Glutamatergic neuron (in vitro differentiated cells): Measurements from ENCODE around the gene INKA2. TPM values are rescaled to one million over a fixed set of nuclear protein-coding genes. Genes with fewer than 3 reads are reported as not detected.

Experiments used
- DNase-seq: peaks from one replicate; pipeline ENCODE4 v3.0.0; 2022
- H3K27ac Mint-ChIP-seq: one replicate; pipeline ENCODE4 v1.8.0; 2020; ENCODE audit warnings: mild to moderate bottlenecking, mixed read lengths, inconsistent platforms; ENCODE audit not compliant: unreplicated experiment
- H3K27me3 Mint-ChIP-seq: one replicate; pipeline ENCODE4 v1.8.0; 2020; ENCODE audit warnings: mild to moderate bottlenecking, moderate library complexity, mixed read lengths, inconsistent platforms; ENCODE audit not compliant: unreplicated experiment
- H3K36me3 Mint-ChIP-seq: one replicate; pipeline ENCODE4 v1.8.0; 2020; ENCODE audit warnings: mild to moderate bottlenecking, mixed read lengths, inconsistent platforms; ENCODE audit not compliant: unreplicated experiment
- H3K4me1 Mint-ChIP-seq: one replicate; pipeline ENCODE4 v1.8.0; 2020; ENCODE audit warnings: mild to moderate bottlenecking, low read depth, mixed read lengths, inconsistent platforms; ENCODE audit not compliant: unreplicated experiment
- H3K4me3 Mint-ChIP-seq: one replicate; pipeline ENCODE4 v1.8.0; 2020; ENCODE audit warnings: mild to moderate bottlenecking, mixed read lengths, inconsistent platforms; ENCODE audit not compliant: unreplicated experiment
- H3K9me3 Mint-ChIP-seq: one replicate; pipeline ENCODE4 v1.8.0; 2020; ENCODE audit warnings: mild to moderate bottlenecking, moderate library complexity, mixed read lengths, inconsistent platforms; ENCODE audit not compliant: unreplicated experiment
- total RNA-seq: library from RNA; stranded (reverse); fragmentation: NEBNext Ultra II Directional; extraction: Animal tissue kit (Norgen Biotek cat#: 25700); gene quantifications from one replicate; pipeline ENCODE4 v1.2.1, GENCODE V29; 2021; ENCODE audit not compliant: unreplicated experiment
- TF ChIP-seq, protein P1 (sequence below): fragments of 200-600 bp; sonication (generic); IDR thresholded peaks from one replicate; pipeline ENCODE4 v1.5.0; 2021; ENCODE audit not compliant: partially characterized antibody, unreplicated experiment

The INKA2 gene
- total RNA-seq, 1 donor from 2014 or later, result 112 TPM

DNA sequence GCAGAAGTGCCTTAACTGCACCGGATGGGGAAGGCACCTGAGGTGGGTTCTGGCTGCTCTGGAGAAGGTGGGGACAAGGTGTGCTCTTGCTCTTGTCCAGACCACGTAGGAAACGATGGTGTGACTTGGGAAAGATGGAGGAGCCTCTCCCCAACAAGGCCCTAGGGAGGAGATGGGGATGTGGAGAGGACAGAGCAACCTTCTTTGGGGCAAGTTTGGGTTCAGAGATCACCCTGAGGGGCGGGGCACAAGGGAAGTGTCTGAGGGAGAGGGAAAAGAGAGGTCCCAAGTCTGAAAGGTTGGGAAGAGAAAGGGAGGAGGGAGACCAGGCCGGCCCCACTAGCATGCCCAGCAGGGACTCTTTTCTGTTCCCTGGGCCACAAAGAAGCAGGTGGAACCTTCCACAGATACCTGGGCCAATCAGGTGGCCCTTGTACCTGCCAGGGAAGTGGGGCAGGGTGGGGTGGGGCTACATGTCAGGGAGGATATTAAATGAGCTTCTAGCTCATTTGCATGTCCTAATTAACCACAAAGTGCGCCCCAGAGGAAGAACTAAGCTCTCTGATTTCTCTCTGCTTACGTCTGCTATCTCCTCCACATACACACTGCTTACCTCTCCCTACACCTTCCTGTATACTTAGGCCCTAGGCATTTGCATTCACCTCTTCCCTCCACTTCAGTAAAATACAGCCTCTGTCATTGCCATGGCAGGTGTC is 15.9 kb downstream of the INKA2 start:
- Mint-ChIP-seq H3K9me3 (peaks cover 36% of the 10 kb centered on the region), H3K4me1 (peaks cover 70% of the 10 kb centered on the region), H3K36me3 (peaks cover 3% of the 10 kb centered on the region), H3K27me3 (peaks cover 29% of the 10 kb centered on the region), H3K4me3 (peak overlapping the region; percentile 2), H3K27ac (peak overlapping the region; percentile 62)
- DNase-seq, result no peak
- TF ChIP-seq, protein P1, sequence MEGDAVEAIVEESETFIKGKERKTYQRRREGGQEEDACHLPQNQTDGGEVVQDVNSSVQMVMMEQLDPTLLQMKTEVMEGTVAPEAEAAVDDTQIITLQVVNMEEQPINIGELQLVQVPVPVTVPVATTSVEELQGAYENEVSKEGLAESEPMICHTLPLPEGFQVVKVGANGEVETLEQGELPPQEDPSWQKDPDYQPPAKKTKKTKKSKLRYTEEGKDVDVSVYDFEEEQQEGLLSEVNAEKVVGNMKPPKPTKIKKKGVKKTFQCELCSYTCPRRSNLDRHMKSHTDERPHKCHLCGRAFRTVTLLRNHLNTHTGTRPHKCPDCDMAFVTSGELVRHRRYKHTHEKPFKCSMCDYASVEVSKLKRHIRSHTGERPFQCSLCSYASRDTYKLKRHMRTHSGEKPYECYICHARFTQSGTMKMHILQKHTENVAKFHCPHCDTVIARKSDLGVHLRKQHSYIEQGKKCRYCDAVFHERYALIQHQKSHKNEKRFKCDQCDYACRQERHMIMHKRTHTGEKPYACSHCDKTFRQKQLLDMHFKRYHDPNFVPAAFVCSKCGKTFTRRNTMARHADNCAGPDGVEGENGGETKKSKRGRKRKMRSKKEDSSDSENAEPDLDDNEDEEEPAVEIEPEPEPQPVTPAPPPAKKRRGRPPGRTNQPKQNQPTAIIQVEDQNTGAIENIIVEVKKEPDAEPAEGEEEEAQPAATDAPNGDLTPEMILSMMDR, result no peak

DNA sequence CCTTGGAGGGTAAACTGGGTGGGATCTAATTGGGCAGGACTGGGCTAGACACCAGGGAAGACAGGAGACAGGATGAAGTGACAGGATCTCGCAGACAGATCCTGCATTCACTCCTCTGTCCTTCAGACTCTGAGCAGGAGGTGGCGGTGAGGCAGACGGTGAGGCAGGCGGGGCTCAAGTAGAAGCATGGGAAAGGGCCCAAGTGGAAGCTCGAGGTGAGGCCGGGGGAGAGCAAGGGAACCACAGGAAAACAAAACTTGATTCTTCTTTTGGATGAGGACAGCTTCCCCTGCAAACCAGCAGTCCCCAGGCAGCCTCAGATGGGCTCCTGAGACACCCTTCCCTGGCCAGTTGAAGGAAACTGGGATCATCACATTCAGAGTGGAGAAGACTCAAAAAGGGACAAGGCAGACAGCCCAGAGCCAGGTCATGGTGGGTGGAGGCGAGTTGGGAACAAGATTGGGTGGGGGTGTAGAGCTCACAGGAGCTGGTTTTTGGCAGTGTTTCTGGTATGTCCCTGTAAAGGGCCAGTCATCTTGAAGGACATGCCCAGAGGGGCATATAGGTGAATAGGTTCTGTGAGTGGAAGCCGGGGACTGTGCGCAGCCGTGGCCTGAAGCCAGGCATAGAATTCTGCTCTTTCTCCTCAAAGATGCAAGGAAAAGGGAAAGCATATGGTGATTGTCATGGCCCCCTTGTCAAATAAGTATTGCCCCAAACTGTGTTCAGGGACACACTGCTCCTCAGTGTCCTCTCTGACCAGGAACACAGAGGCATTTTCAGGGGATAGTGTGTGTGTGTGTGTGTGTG is 18.0 kb downstream of the INKA2 start:
- Mint-ChIP-seq H3K9me3 (peaks cover 36% of the 10 kb centered on the region), H3K36me3 (peaks cover 3% of the 10 kb centered on the region), H3K4me3 (peak overlapping the region; percentile 23), H3K27ac (peak overlapping the region; percentile 86), H3K4me1 (peaks cover 60% of the 10 kb centered on the region), H3K27me3 (peaks cover 29% of the 10 kb centered on the region)
- TF ChIP-seq, protein P1, result no peak
- DNase-seq, result no peak

DNA sequence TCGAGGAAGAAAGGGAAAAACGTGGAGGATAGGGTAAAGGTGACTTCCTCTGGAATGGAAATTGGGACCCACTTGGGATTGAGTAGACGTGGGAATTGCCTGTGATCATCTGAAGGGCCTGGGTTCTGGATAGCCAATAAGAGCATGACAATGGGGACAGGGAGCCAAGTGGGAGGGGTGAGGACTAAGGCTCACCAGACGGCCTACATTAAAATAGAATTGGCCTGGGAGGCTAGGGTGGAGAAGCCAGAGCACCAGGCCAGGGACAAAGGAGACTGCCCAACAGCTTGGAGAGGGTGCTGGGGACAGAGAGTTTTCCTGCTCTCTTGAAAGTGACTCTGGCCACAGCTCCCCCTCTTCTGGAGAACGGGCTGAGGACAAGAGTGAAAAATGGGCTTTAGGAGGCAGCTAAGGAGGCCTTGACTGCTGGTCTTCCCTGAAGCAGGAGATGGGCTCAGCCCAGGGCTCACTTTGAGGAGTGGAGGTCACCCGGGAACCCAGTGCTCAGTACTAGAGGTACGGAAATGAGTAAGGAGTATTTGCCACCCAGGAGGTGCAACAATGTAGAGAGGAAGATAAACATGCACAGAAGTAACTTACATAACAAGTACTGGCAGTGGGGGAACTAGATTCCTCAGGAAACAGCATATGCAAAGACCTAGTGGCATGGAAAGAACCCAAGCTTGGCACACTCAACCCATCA is 18.8 kb downstream of the INKA2 start:
- no peak for DNase-seq
- H3K4me1 Mint-ChIP-seq, result peaks cover 58% of the 10 kb centered on the region
- TF ChIP-seq, protein P1, result no peak
- peaks cover 36% of the 10 kb centered on the region for H3K9me3 Mint-ChIP-seq
- H3K27me3 Mint-ChIP-seq, result peaks cover 29% of the 10 kb centered on the region
- H3K27ac Mint-ChIP-seq, result peak overlapping the region; percentile 86
- H3K36me3 Mint-ChIP-seq, result peaks cover 3% of the 10 kb centered on the region
- H3K4me3 Mint-ChIP-seq, result no peak overlapping the region

DNA sequence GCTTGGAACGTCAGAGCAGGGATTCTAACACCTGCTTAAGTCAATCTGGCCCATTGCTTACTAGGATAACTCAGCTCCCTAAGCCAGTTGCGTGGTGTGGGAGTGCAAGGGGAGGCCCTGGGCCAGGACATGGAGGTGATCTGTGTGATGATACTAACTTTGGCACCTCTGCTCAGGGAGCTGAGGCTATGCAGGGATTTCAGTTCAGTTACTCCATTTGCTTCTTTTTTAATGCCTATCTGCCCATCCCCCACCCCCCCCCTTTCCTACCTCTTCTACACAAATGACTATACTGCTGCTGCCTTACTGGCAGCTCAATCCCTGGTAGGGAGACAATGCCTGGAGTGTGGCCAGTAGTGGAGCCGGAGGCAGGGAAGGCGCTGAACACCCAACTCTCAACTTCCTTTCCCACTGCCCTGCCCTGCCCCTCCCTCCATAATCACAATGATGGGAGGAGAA is 19.5 kb downstream of the INKA2 start:
- Mint-ChIP-seq H3K9me3 (peaks cover 32% of the 10 kb centered on the region), H3K4me1 (peaks cover 51% of the 10 kb centered on the region), H3K4me3 (no peak overlapping the region)

More for the DNA sequence above, 19.5 kb downstream of the INKA2 start:
- peaks cover 3% of the 10 kb centered on the region for H3K36me3 Mint-ChIP-seq
- no peak for DNase-seq
- peak overlapping the region; percentile 14 for H3K27ac Mint-ChIP-seq
- TF ChIP-seq, protein P1, result no peak
- peaks cover 29% of the 10 kb centered on the region for H3K27me3 Mint-ChIP-seq
